ENCODE results near the gene LOXL1. TPM values are rescaled to one million over a fixed set of nuclear protein-coding genes. Genes with fewer than 3 reads are reported as not detected.

LOXL1 gene
- total RNA-seq, 1 experiment from 2014 or later, result 53.2 TPM

DNA sequence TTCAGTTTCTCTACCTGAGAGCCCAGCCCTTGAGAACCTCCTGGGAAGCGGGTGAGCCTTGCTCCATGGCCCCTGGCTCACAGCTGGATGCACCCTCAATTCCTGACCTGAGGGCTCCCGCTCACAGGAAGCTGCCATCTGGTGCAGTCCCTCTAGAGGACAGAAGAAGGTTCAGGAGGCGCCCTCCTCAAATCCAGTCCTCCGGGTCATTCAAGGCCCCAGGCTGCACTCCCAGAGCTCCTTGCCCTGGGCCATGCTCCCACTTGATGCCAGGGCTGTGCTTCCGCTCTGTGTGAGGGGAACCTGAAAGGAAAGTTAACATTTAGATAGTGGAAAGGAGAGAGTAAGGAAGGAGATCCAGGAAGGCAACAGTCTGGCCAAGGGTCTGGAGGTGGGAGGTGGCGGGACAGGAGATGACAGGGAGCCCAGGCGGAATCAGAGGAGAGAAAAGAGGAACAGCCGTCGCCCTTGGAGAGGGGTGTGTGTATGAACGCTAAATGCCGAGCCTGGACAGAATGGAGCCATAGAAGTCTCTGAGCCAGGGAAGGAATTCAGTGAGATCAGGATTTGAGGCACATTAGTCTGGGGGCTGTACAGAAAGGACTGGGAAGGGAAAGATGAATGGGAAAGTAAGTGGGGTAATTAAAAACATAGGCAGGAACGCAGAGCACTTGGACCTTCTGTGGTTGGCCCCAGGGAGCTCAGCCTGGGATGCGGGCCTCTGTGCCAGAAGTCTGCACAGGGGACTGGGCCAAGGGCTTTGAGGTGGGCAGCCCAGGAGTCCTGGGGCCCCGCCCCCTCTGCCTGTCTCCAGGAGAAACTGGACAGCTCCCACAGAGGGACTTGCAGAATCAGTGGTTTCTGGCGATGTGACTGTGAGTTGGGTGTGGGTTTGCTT lies 26.8 kb upstream of the LOXL1 start:
- no peak for DNase-seq (ENCODE audit: low spot score)

DNA sequence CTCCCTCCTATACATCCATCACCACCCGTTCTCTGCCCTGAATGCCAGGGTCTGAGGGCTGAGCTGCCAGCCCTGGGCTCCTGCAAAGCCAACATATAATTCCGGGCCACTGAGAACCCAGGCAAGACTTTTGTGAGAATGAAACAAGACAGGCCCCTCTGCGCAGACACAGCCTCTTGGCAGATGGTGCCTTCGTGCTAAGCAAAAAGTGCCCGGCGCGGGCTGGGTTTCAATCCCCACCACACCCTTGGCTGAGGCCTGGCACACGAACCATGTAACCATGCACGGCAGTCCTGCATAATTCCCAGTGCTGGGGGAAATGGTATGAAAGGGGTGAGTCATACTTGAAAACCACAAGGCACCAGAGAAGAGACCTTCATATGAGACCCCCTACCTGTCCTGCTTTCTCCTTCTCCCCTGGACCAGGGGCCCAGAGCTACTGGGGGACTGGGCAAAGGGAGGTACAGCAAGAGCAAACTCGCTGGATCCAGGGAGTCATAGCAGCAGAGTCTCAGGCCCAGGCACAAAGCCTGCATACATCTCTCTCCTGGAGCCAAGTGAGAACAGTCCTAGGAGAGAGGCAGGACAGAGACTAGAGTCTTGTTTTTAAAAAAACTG lies 26.1 kb upstream of the LOXL1 start:
- DNase-seq (ENCODE audit: low spot score), result peak; percentile 61

DNA sequence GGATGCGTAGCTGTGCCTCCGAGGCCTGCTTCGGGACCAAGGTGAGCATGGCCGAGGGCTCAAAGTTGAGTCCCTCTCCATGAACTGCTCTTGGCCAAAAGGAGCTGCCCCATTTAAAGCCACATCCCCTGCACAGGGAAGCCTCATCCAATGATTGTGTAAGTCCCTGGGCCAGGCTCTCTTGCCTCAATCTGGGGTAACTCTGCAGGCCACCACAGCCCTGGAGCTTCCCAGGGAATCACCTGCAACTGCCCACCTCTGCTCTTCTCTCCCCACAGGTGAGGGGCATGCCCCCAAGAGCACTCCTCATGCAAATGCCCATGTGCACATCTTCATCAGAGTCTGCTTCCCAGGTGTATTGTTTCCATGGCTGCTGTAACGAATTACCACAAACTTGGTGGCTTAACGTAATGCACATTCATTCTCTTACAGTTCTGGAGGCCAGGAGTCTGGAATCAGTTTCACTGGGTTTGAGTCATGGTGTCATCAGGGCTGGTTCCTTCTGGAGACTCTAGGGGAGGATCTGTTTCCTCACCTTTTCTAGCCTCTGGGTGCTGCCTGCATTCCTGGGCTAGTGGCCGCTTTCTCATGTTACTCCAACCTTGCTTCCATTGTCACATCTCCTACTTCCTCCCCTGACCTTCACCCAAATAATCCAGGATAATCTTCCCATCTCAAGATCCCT lies 25.0 kb upstream of the LOXL1 start:
- DNase-seq (ENCODE audit: low spot score), result no peak

DNA sequence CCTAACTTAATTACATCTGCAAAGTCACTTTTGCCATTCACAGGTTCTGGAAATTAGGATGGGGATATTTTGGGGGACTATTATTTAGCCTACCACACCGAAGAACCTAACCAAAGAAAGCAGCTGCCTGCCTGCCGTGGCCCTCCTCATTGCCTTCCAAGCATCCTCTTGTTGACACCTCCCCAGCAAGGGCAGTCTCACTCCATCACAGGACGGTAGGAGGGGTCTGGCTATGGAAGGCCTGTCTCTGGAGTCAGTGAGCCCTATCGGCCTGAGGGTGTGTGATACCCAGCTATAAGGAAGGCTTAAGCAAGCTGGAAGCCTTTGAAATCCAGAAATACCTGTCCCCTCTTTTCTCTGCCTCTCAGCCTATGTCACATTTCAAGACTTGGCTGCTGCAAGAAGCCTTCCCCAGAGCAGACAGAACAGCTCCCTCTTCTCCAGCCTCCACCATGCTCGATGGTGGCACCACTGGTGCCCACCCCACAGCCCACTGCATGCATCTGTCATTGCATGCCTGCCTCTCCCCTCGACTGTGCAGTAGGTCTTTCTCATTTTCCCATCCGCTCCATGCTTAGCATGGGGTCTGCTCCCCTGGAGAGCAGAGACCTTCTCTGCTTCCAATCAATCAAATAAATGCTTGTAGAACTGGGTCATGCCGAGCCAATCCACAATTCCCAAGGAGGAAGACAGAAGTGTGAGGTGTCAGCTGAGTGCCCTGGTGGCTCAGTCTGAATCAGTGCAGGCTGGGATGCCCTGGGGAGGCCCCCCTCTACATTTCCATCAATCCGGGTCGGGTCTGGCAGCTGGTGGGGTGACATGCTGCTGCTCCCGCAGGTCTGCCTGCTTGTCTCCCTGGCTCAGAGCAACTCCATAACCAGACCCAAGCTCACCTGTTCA lies 23.9 kb upstream of the LOXL1 start:
- DNase-seq (ENCODE audit: low spot score), result no peak

DNA sequence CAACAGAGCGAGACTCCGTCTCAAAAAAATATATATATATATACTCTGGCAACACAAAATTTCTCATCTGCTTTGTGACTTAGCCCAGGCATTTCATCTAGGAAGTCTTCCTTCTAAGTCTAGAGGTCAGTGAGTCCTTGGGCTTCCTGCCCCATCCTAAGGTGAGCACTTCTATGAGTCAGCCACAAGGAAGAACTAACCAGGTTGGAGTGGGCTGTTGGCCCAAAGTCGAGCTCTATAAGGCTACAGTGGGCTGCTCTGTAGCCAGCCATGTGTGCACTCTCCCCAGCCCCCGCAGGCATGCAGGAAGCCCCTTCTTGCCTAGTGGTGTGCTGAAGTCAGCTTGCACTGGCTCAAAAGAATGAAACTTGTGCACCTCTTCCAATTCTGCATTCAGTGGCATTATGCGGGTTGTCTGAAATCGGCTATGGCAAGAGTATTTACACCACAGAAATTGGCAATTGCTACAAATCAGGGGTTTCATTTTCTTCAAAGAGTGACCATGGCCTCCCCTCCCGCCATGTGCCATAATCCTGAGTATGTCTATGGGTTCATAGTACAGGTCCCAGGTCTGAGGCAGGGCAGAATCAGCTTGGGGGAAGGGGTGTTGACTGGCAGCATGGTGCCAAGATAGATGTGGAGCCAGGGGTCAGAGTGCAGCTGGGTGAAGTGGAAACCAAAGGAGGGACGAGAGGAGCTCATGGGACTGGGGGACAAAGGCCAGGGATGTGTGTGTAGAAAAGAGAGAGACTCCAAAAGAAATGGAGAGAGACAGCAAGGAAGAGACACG lies 22.0 kb upstream of the LOXL1 start:
- no peak for DNase-seq (ENCODE audit: low spot score)

DNA sequence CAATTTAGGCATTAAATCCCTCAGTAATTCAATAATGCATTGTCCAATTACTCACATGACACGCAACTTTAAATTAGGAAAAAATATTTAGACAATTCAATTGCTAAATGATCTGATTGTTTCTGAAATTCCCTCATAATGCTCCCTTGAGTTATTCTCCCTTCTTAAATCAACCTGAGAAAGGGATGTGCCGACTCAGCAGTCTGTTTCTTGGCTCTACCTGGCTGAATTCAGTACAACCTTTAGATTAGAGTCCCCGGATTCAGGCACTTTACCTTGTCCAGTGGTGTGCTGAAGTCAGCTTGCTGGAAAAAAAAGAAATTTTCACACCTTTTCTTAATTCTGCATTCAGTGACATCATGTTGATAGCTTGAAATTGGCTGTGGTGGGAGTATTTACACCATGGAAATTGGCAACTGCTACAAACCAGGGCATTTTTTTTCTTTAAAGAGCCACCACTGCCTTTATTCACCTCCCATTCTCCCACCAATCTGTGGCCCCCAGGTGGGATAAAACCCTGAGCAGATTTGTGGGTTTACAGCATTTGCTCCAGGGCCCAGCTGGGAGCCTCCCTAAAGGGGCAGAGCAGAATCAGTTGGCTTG lies 20.9 kb upstream of the LOXL1 start:
- DNase-seq (ENCODE audit: low spot score), result no peak

DNA sequence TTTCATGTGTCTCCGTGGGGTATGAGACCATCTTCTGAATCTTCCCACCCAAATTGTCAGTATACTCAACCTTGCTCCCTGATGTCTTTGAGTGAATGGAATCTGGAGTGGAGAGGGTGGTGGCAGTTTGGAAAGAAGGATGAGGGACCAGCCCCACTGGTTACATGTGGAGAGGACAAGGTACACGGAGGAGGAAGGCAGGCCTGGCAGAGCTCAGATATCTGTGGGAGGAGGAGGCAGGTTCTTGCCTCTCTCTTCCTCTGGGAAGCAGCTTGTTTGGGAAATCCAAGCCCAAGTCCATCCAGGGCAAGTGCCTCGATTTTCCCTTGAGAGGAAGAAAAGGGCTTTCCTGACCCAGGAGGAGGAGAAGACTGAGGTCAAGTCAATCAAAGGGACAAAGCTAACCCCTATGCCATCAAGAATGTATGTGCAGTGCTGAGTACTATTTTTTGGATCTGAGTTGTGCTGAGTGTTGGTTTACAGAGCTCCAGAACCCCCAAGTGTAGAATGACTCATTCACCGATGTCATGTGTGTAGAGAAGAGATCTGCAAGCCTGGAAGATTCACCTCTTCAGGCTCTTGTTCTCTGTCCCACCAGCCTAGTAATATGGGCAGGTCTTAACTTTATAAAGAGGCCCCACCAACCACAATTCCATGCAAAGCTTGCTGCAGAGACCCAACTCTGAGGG lies 19.8 kb upstream of the LOXL1 start:
- no peak for DNase-seq (ENCODE audit: low spot score)

DNA sequence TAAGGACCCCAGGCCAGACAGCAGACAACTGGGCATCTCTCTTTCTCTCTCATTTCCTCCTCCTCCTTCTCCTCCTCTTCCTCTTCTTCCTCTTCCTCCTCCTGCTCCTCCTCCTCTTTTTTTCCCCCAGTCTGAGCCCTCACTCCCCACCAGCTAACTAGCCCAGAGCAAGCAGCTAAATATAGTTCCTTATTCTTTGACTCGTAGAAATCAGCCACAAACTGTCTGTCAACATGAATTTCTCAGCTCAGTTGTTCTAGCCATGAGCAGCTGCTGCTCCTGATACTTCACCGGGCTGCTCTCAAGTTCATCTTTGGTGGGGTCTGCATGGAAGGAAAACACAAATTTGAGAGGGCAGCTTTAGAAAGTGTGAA lies 19.2 kb upstream of the LOXL1 start:
- no peak for DNase-seq (ENCODE audit: low spot score)

DNA sequence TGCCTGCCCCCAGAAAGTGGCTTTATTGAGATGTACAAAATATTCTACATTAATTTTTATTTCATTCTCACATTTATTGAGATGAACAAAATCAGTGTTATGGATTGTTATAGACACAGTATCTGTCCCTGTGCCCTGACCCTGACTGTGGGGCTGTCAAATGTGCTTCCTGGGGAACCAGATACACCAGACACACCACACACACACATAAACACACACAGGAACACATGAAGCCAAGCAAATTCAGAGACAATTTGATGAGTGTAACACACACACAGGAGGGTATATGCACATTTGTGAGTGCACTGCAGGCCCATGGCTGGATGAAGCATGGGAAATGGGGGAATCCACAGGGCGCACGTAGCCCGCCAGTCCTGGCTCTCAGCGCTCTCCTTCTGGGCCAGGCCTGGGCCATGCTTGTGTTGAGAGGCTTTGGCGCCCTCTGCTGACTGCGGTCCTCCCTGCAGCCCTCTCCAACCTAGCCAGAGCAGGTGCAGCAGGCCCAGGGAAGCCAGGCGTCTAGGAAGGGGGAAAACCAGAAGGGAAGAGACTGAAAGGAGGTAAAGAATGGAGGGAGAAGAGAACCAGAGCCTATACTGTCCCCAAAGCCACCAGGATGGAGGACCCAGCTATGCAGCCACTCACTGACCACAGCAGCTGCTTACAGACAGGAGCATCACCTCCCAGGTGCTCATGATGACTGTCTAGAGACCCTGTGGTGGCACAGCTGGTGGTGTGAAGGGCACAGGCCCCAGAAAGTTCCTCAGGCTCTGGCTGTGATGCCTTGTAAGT lies 18.0 kb upstream of the LOXL1 start:
- DNase-seq (ENCODE audit: low spot score), result peak; percentile 48

DNA sequence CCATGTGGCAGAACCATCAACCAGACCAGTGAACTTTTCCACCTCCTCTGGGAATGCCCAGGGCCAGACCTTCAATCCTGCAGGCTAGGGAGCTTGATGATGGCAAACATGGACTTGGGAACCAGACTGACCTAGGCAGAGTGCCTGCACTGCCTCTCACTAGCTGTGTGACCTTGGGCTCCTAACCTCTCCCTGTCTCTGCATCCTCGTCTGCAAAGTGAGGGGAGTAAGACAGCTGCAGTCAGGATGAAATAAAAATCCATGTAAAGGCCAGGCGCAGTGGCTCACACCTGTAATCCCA lies 17.5 kb upstream of the LOXL1 start:
- no peak for DNase-seq (ENCODE audit: low spot score)

DNA sequence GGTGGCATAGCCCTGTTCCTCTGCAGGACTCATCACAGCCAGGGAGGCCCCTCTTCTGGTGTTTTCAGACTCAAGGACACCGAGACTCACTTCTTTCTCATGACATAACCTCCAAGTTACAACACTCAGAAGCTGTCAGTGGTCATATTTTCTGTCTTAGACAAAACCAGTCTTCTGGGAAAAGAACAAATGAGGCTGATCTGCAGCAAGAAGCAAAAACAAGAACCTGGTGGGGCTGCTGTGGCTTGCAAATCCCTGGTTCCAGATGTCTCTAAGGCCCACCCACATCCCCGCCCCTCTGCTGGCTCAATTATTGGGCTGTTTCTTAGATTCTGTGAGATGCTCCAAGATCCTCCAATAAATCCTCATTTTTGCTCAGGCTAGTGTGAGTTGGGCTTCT lies 16.6 kb upstream of the LOXL1 start:
- no peak for DNase-seq (ENCODE audit: low spot score)

DNA sequence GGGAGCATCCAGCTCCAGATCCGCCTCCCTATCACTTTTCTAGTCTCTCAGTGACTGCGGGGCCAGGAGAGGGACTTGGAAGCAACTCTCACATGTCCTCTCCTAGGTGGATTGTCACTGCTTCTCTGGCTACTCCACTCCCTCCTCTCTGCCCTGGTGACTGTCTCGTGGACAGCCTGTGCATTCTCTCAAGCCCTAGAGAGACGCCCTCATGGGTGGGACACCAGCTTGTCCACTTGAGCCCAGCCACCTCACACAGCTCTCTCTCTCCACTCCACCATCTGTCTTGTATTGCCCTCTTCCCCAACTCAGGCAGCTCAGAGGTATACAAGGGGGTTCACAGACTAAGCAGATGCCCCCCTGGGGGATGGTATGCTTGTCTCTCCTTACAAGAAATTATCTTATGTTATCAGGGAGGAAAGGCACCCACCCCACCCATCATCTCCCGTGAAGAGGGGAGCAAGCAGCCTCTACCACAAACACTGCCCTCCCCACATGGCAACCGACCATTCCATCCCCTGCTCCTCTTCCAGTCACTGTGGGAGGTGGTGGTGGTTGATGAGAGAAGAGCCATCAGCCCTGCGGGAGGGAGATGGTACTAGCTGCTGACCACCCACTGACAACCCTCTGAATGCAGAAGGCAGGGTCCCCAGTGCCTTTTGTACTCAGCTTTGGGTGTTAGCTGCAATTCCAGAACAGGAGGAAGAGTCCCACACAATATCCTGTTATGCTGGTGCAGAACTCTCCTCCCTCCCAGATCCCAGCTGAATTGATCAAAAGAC lies 15.5 kb upstream of the LOXL1 start:
- no peak for DNase-seq (ENCODE audit: low spot score)

DNA sequence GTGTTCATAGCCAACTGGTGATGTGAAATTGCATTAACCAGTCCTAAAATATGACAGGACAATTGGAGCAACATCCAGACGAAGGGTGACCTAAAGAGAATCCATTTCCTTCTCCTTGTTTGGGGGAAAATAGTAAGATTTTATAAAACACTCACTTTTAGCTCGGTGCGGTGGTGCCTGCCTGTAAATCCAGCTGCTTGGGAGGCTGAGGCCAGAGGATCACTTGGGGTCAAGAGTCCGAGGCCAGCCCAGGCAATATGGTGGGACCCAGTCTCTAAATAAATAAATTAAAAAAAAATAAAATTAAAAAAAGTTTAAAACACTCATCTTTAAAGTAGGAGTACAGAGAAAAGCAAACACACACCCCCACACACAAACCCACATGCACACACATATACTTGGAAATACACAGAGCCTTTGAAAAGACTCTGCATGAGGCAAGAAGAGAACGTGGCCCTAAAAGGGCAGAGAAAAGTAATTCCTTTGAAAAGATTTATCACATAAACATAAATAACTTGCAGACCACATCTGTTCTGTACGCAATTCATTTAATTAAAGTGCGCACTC lies 14.1 kb upstream of the LOXL1 start:
- no peak for DNase-seq (ENCODE audit: low spot score)

DNA sequence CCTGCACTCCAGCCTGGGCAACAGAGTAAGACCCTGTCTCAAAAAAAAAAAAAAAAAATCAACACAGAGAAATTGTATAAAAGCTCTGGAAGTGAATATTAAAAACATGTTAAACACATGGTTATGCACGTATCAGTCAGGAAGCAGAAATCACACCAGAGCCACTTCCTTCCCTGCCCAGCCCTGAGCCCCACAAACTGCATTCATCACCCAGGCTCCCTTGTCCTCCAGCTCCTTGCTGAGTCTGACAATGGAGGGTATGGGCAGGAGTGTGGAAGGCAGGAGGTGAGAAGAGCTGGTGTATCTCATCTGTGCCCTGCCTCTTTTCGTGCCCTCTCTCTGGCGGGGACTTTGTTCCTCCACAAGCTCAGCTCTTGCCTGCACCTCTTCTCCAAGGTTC lies 12.1 kb upstream of the LOXL1 start:
- DNase-seq (ENCODE audit: low spot score), result no peak

DNA sequence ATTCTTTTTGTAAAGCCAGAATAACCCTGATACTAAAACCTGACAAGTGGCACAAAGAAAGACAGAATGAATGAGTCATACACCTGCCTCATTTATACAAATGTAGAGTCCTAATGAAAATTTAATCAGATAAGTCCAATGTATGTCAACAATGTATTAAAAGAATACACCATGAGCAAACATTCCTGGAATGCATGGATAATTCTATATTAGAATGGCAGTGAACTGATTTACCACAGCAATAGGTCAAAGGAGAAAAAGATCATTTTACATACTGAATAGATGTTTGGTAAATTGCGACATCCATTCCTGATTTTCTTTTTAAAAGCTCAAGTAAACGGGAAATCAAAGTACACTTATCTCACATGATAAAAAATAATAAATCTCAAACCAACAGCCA lies 11.2 kb upstream of the LOXL1 start:
- no peak for DNase-seq (ENCODE audit: low spot score)

DNA sequence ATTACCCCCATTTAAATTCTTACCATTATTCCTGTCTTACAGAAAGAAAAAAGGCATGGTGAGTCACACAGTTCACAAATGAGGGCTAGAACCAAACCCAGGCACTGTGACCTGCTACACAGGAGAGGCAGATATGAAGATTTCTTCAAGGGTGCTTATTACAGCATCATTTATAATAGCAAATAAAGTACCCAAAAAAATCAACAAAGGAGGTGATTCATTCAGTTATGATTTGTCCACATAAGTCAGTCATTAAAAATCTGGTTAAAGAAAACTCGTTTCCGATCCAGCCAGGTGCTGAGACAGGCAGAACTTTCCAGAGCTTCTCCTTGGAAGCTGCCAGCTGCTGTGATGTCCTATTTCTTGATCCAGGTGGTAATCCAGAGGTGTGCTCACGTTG lies 7.5 kb upstream of the LOXL1 start:
- DNase-seq (ENCODE audit: low spot score), result no peak

DNA sequence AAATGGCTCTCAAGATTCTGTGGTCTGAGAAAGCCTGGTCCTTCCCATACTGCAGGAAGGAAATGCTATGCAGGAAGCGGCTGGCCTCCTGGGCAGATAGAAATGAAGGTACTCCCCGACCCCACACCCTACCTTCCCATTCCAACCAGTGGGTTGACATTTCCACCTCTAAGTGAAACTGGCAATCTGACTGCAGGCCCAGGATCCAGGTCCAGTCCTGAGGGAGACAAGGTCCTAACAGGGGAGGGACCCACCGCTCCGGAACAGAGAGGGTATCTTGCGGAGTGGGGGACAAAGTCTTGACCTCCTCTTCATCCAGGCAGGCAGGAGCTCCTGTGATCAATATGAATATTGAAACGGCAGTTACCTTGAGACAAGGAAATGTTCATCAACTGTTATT lies 6.6 kb upstream of the LOXL1 start:
- no peak for DNase-seq (ENCODE audit: low spot score)

DNA sequence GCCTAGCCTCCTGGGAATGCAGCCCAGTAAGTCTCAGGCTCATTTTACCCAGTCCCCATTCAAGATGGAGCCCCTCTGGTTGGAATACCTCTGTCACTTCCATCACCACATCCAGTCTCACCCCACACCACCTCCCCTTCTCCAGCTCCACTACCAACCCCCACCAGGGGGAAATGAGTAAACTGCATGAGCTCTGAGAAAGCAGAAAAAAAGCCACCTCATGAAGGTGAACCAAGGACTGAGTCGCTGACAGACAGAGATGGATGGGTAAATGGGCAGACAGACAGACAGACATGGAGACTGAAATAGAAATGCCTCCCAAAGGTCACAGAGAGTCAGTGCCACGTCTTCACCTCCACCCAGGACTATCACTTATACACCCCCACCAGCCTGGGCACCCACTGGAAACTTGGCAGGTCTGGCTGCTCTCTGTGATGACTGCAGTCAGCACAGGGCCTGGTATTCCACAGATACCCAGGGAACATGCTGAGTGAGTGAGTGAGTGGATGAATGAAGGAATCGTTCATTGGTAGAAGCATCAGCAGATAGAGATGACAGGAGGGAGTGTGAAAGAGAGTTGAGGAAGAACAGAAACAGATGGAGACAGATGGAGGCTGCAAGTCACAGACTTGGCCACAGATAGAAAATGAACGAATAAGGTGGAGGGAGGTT lies 4.9 kb upstream of the LOXL1 start:
- DNase-seq (ENCODE audit: low spot score), result no peak

All from H4 (cell line).